HG03095 (cell line): Measurements from ENCODE around the gene MERTK.
"Not testable (repeated sequence)": the region's sequence is repeated elsewhere in the genome, so short reads cannot be mapped to it uniquely, and the experiment has no call there.

Source experiments
- ATAC-seq: cut with Tn5 transposase; IDR thresholded peaks from one replicate; pipeline ENCODE4 v1.9.1; 2021; ENCODE audit warnings: moderate library complexity; ENCODE audit not compliant: unreplicated experiment

MERTK gene

GRCh38 chr2:112065966-112066365 lies 167.6 kb downstream of the MERTK start:
- ATAC-seq, result no peak

DNA sequence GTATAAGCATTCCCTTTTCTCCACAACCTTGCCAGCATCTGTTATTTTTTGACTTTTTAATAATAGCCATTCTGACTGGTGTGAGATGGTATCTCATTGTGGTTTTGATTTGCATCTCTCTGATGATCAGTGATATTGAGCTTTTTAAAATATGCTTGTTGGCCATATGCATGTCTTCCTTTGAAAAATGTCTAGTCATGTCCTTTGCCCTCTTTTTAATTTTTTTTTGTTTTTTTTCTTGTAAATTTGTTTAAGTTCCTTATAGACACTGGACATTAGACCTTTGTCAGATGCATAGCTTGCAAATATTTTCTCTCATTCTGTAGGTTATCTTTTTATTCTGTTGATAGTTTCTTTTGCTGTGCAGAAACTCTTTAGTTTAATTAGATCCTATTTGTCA lies 171.4 kb downstream of the MERTK start:
- ATAC-seq, result not testable (repeated sequence)

DNA sequence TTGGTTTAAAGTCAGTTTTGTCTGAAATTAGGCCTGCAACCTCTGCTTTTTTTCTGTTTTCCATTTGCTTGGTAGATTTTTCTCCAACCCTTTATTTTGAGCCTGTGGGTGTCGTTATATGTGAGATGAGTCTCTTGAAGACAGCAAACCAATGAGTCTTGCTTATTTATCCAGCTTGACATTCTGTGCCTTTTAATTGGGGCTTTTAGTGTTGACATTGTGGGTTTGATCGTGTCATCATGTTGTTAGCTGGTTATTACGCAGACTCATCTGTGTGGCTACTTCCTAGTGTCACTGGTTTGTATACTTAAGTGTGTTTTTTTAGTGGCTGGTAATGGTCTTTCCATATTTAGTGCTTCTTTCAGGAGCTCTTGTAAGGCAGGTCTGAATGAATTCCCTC lies 175.5 kb downstream of the MERTK start:
- ATAC-seq, result no peak

- ATAC-seq, result no peak
These were observed 176.1 kb downstream of the MERTK start for GRCh38 chr2:112074506-112074905.

DNA sequence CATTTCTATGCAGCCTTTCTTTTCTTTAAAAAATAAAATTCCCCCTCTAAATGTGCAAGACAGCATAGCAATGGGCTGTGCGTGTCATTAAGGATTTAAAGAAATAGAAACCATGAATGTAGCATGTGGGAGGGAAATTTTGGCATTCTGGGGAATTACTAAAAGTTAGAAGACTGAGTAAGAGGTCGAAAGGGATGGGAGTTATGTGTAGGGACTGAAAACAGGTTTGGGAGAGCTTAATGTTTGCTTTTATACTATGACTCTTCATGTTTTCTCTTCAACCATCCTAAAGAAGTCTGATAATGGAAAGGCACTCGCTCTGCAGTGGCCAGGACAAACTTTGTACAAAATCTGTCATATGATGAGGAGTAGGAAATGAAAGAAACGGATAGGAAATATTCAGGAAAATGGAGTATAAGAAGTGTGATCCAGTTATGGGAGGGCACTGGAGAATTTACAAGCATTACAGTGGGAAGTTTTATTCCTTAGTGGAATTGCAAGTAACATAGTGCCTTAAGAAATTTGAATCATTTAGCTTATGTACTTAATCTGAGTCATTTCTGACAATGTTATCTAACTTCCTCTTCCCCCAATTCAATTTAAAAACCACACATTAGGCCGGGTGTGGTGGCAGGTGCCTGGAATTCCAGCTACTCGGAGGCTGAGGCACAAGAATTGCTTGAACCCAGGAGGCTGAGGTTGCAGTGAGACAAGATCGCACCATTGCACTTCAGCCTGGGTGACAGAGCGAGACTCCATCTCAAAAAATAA lies 177.3 kb downstream of the MERTK start:
- ATAC-seq, result no peak

DNA sequence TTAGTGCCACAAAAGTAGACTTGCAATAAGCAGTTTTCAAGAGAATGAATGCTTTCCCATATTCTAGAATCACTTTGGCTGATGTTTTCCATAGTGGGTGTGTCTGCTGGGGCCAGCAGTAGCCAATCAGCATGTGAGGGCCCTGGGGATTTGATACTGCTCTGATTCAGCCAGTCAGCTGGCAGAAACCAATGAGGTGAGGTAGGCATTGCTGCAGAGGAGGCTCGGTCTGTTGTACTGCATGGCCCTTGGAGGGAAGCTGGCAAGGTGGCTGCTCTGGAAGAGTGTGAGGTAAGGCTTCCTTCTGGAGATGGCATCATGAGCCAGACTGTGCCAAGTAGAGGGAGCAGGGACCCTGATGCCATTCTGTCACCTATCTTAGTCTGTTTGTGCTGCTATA lies 179.4 kb downstream of the MERTK start:
- ATAC-seq, result no peak
